ENCODE results near the gene DNM1L.

The DNM1L gene

GRCh38 chr12:32794281-32794680 lies 115.2 kb downstream of the DNM1L start:
- Histone ChIP-seq H3K27me3 (no peaks in the 10 kb centered on the region), H3K27ac (no peak overlapping the region), H3K4me1 (ENCODE audit: control insufficient read depth in 1 of 2, insufficient read depth in 1 of 2, low read depth in 1 of 2, low read length in 1 of 2) (no peaks in the 10 kb centered on the region), H3K4me3 (ENCODE audit: low read depth in 1 of 2, low read length in 1 of 2) (no peak overlapping the region), H3K9me3 (no peaks in the 10 kb centered on the region), H3K36me3 (peaks cover 35% of the 10 kb centered on the region)
- TF ChIP-seq CTCF (IDR thresholded peaks at IDR 0.05), result no peak

All from neutrophil (primary cell).